ENCODE measurements around the gene PFDN2.
"Not testable (repeated sequence)": the region's sequence is repeated elsewhere in the genome, so short reads cannot be mapped to it uniquely, and the experiment has no call there.

The PFDN2 gene

DNA sequence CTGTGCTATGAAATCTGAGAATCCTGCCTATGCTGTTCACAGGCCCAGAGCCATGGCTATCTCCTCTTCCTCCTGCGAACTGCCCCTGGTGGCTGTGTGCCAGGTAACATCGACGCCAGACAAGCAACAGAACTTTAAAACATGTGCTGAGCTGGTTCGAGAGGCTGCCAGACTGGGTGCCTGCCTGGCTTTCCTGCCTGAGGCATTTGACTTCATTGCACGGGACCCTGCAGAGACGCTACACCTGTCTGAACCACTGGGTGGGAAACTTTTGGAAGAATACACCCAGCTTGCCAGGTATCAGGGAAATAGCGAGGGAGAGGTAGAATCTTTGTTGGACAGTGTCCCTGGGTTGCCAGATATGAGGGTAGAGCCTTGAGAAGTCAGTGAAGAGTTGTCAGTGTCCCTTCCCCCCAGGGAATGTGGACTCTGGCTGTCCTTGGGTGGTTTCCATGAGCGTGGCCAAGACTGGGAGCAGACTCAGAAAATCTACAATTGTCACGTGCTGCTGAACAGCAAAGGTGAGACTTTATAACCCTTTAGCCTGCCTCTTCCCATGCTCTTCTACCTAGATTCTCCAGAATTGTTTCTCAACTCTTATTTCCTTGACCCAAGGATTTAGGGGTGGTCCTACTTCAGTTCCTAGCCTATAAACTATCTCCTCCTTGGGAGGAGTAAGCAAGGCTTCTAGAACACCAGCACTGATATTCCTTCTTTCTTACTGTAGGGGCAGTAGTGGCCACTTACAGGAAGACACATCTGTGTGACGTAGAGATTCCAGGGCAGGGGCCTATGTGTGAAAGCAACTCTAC is 1.5 kb upstream of the PFDN2 start:
- Histone ChIP-seq H3K4me3 (peak overlapping the region; percentile 94), H3K27ac (peak overlapping the region; percentile 81 to 96)
- TF ChIP-seq, protein P1, sequence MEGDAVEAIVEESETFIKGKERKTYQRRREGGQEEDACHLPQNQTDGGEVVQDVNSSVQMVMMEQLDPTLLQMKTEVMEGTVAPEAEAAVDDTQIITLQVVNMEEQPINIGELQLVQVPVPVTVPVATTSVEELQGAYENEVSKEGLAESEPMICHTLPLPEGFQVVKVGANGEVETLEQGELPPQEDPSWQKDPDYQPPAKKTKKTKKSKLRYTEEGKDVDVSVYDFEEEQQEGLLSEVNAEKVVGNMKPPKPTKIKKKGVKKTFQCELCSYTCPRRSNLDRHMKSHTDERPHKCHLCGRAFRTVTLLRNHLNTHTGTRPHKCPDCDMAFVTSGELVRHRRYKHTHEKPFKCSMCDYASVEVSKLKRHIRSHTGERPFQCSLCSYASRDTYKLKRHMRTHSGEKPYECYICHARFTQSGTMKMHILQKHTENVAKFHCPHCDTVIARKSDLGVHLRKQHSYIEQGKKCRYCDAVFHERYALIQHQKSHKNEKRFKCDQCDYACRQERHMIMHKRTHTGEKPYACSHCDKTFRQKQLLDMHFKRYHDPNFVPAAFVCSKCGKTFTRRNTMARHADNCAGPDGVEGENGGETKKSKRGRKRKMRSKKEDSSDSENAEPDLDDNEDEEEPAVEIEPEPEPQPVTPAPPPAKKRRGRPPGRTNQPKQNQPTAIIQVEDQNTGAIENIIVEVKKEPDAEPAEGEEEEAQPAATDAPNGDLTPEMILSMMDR (IDR thresholded peaks at IDR 0.05): peak; percentile 19
- no peak for DNase-seq (ENCODE audit: low spot score)

DNA sequence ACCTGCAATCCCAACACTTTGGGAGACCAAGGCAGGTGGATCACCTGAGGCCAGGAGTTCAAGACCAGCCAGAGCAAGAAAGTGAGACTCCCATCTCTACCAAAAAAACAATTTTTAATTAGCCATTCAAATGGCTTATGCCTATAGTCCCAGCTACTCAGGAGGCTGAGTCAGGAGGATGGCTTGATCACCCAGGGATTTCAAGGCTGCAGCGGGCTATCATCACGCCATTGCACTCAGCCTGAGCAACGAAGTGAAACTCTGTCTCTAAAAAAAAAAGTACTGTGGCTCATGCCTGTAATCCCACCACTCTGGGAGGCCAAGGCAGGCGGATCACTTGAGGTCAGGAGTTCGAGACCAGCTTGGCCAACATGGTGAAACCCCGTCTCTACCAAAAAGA is 1.9 kb downstream of the PFDN2 start:
- H3K4me3 ChIP-seq; DNase-seq (ENCODE audit: low spot score); H3K27ac ChIP-seq: not testable (repeated sequence)

DNA sequence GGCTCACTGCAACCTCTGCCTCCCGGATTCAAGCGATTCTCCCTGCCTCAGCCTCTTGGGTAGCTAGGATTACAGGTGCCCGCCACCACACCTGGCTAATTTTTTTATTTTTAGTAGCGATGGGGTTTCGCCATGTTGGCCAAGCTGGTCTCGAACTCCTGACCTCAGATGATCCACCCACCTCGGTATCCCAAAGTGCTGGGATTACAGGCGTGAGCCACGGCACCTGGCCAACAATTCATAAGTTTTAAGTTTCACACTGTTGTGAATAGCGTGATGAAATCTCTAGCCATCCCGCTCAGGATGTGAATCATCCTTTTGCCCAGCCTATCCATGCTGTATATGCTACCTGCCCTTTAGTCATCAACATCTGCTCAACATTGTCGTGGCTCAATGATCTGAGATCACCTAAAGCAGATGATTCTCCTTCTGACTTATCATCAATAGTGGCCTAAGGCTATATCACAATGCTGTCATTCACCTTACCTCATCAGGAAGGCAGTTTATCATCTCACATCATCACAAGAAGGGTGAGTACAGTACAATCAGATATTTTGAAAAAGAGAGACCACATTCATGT is 2.6 kb downstream of the PFDN2 start:
- TF ChIP-seq, protein P1 (IDR thresholded peaks at IDR 0.05): no peak

DNA sequence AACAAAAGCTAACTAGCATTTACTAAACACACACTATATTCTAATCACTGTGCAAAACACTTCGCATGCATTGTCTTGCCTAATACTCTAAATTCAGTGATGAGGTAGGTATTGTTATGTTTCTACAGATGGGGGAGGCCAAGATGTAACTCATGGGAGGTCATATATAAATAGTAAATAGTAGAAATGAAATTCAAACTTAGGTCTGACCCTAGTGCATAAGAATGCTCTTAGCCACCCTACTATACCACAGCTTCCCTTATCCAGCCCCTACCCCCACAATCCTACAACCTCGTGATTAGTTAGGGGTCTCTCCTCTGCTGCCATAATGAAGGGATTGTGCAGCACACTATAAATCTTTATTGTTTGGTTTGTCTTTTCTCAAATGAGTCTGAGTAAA is 3.3 kb downstream of the PFDN2 start:
- Histone ChIP-seq H3K4me3 (no peak overlapping the region), H3K27ac (no peak overlapping the region)
- TF ChIP-seq, protein P1 (IDR thresholded peaks at IDR 0.05): no peak
- no peak for DNase-seq (ENCODE audit: low spot score)

More for the DNA sequence above, 2.6 kb downstream of the PFDN2 start:
- no peak overlapping the region for H3K27ac ChIP-seq
- no peak overlapping the region for H3K4me3 ChIP-seq
- DNase-seq (ENCODE audit: low spot score): no peak

DNA sequence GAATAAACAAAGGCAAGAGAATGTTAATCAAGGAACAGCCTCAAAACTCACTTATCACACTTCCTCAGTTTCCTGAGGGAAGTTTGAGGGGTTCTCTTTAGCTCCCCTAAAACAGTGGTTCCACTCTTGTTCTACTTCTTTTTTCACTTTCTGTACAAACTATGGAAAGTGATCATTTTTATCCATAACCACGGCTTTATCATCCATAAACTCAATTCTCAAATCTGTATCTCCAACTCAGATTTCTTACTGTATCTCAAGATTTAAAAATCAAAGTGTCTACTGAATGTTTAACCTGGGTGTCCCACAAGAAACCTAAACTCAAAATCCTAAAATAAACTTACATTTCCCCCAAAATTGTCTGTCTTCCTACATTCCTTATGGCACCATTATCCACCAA is 3.9 kb downstream of the PFDN2 start:
- TF ChIP-seq, protein P1 (IDR thresholded peaks at IDR 0.05): no peak
- H3K27ac ChIP-seq: no peak overlapping the region
- no peak for DNase-seq (ENCODE audit: low spot score)
- H3K4me3 ChIP-seq: no peak overlapping the region

DNA sequence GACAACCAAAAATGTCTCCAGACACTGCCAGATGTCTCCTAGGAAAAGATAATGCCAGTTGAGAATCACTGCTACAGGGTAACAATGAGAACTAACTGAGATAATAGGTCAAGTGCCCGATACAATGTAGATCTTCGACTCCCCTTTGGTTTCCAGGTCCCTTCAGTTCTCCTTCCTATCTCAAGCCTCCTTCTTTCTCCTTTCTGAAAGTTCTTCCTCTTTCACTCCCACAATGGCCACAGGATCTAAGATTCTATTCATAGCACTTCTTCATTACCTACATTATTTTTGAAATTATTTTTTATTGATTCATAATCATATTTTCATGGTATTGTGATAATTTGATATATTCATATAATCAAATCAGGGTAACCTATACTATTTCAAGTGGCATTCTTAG is 6.3 kb downstream of the PFDN2 start:
- no peak overlapping the region for H3K4me3 ChIP-seq
- DNase-seq (ENCODE audit: low spot score): no peak
- H3K27ac ChIP-seq: no peak overlapping the region
- TF ChIP-seq, protein P1 (IDR thresholded peaks at IDR 0.05): no peak

DNA sequence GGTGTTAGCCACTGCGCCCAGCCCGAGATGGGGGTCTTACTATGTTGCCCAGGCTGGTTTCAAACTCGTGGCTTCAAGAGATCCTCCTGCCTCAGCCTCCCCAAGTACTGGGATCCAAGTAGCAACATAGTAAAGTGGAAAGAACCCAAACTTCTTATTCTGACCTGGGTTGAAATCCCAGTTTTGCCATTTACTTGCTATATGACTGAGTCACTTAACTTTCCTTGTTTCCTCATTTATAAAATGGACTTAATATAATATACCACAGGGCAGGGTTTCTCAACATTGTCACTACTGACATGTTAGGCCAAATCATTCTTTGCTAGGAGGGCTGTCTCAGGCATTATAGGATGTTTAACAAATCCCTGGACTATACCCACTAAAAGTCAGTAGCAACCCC is 6.7 kb downstream of the PFDN2 start:
- Histone ChIP-seq H3K4me3 (no peak overlapping the region), H3K27ac (no peak overlapping the region)
- TF ChIP-seq, protein P1 (IDR thresholded peaks at IDR 0.05): no peak
- DNase-seq (ENCODE audit: low spot score): no peak
